22Rv1 (cell line): ENCODE data around the gene GPR89B.

Experiments used
- ZFX ChIP-seq: fragments of 450-650 bp; IDR thresholded peaks from 2 replicates; pipeline ENCODE4 v1.6.1; 2017; ENCODE audit warnings: antibody characterized with exemption, borderline replicate concordance
- TF ChIP-seq, protein P1 (sequence below): fragments of 450-650 bp; IDR thresholded peaks from 2 replicates; pipeline ENCODE4 v1.5.1; 2017; ENCODE audit warnings: mild to moderate bottlenecking

DNA sequence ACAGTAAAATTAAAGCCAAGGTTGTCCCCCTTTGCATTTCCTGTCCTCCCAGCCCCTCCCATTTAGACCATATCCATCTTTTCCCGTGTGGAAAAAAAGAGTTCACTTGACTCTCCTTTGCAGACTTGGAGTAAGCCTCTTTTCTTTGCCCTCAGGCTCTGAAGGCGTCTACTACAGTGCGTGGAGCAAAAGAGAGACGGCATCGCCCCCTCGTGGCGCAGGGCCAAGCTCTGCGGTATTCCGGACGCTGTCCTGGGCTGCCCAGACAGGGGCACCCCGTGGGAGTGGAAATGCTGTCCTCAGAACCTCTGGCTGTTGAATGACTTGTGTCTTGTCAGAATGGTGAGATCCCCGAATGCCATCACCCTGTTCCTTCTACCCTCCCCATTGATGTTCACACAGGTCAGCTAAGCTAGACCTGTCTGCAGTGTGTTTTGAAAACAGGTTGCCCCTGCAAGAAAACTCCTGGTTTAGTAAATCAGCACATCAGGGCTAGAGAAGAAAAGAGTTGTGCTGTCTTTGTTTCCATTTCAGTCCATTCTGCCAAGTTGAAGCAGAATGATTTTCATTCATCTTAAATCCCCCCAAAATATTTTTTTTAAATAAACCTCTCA, 37.9 kb upstream of the GPR89B start:
- TF ChIP-seq, protein P1, sequence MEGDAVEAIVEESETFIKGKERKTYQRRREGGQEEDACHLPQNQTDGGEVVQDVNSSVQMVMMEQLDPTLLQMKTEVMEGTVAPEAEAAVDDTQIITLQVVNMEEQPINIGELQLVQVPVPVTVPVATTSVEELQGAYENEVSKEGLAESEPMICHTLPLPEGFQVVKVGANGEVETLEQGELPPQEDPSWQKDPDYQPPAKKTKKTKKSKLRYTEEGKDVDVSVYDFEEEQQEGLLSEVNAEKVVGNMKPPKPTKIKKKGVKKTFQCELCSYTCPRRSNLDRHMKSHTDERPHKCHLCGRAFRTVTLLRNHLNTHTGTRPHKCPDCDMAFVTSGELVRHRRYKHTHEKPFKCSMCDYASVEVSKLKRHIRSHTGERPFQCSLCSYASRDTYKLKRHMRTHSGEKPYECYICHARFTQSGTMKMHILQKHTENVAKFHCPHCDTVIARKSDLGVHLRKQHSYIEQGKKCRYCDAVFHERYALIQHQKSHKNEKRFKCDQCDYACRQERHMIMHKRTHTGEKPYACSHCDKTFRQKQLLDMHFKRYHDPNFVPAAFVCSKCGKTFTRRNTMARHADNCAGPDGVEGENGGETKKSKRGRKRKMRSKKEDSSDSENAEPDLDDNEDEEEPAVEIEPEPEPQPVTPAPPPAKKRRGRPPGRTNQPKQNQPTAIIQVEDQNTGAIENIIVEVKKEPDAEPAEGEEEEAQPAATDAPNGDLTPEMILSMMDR: peak; percentile 86
- no peak for TF ChIP-seq ZFX
